IMR-90 (cell line): Measurements from ENCODE around the gene SETSIP. TPM values are rescaled to one million over a fixed set of nuclear protein-coding genes. Genes with fewer than 3 reads are reported as not detected.

Experiments
- ATAC-seq: fragments of 200-7000 bp; cut with Tn5 transposase; 2 replicates; pipeline ENCODE4 v1.9.1; 2020; ENCODE audit warnings: low read depth, mild to moderate bottlenecking, moderate library complexity
- BruUV-seq: library from RNA; stranded (reverse); fragments of 400-500 nt; replicated peaks from 2 replicates; lab custom pipeline; 2021; lab: Mats Ljungman, UMichigan
- CTCF ChIA-PET: fragments of 300-600 bp; formaldehyde crosslinking; extraction: SDS; loops from one replicate; lab custom pipeline; 2021; ENCODE audit warnings: antibody characterized with exemption; lab: Yijun Ruan, JAX
- POLR2A ChIA-PET: fragments of 300-600 bp; sonication (Branson Sonifier 250); formaldehyde crosslinking; loops from one replicate; lab custom pipeline; 2022; ENCODE audit warnings: antibody characterized with exemption; ENCODE audit not compliant: unreplicated experiment; lab: Charles Lee
- DNase-seq: peaks from one replicate; pipeline ENCODE4 v3.0.0; 2013
- H2AFZ ChIP-seq: replicated peaks from 2 replicates; pipeline ENCODE3; 2013; ENCODE audit warnings: low read length, mild to moderate bottlenecking; ENCODE audit not compliant: poor library complexity
- H2AK5ac ChIP-seq: 2 replicates; pipeline ENCODE4 v1.6.1; 2013; ENCODE audit warnings: low read depth, low read length, inconsistent platforms
- H2AK9ac ChIP-seq: replicated peaks from 2 replicates; pipeline ENCODE3; 2013; ENCODE audit warnings: mild to moderate bottlenecking, low read depth, low read length, moderate library complexity; ENCODE audit not compliant: poor library complexity
- H2BK120ac ChIP-seq: 2 replicates; pipeline ENCODE4 v1.6.1; 2013; ENCODE audit warnings: low read depth, low read length, inconsistent platforms
- H2BK15ac ChIP-seq: 3 replicates; pipeline ENCODE4 v1.6.1; 2013; ENCODE audit warnings: low read depth, low read length, inconsistent platforms
- H2BK20ac ChIP-seq: 2 replicates; pipeline ENCODE4 v1.6.1; 2013; ENCODE audit warnings: low read depth, mild to moderate bottlenecking, inconsistent platforms, low read length, moderate library complexity
- H2BK5ac ChIP-seq: 2 replicates; pipeline ENCODE4 v1.6.1; 2013; ENCODE audit warnings: mild to moderate bottlenecking, low read depth, low read length, inconsistent platforms; ENCODE audit not compliant: poor library complexity, severe bottlenecking
- H3K14ac ChIP-seq: replicated peaks from 2 replicates; pipeline ENCODE4 v1.6.1; 2013; ENCODE audit warnings: low read depth, low read length, inconsistent platforms
- H3K18ac ChIP-seq: 2 replicates; pipeline ENCODE4 v1.6.1; 2013; ENCODE audit warnings: low read depth, low read length, control low read depth
- H3K23ac ChIP-seq: 2 replicates; pipeline ENCODE4 v1.6.1; 2013; ENCODE audit warnings: low read depth, low read length, inconsistent platforms
- H3K27ac ChIP-seq: 2 replicates; pipeline ENCODE4 v1.5.1; 2013; ENCODE audit warnings: mild to moderate bottlenecking, control low read depth, low read length; ENCODE audit not compliant: insufficient read depth
- H3K27me3 ChIP-seq: 2 replicates; pipeline ENCODE4 v1.6.1; 2013; ENCODE audit warnings: low read length; ENCODE audit not compliant: control insufficient read depth, insufficient read depth
- H3K36me3 ChIP-seq: 2 replicates; pipeline ENCODE4 v1.6.1; 2013; ENCODE audit warnings: low read length, mixed read lengths; ENCODE audit not compliant: control insufficient read depth, insufficient read depth
- H3K4ac ChIP-seq: 2 replicates; pipeline ENCODE4 v1.6.1; 2013; ENCODE audit warnings: low read depth, low read length, inconsistent platforms
- H3K4me1 ChIP-seq: 2 replicates; pipeline ENCODE4 v1.6.1; 2013; ENCODE audit warnings: low read length, mixed read lengths; ENCODE audit not compliant: control insufficient read depth, insufficient read depth
- H3K4me2 ChIP-seq: 2 replicates; pipeline ENCODE4 v1.6.1; 2013; ENCODE audit warnings: low read depth, mild to moderate bottlenecking, control low read depth, low read length, moderate library complexity
- H3K4me3 ChIP-seq: 2 replicates; pipeline ENCODE4 v1.5.1; 2013; ENCODE audit warnings: low read depth, mild to moderate bottlenecking, control low read depth, low read length, moderate library complexity; ENCODE audit not compliant: insufficient read depth
- H3K56ac ChIP-seq: 2 replicates; pipeline ENCODE4 v1.6.1; 2013; ENCODE audit warnings: low read length, inconsistent platforms; ENCODE audit not compliant: insufficient read depth; ENCODE audit errors: extremely low read depth
- H3K79me1 ChIP-seq, 2 experiments: 2 replicates each; pipeline ENCODE4 v1.6.1; 2013; ENCODE audit warnings: low read length in 2 of 2, inconsistent platforms in 1 of 2, low read depth in 1 of 2
- H3K9ac ChIP-seq: 2 replicates; pipeline ENCODE4 v1.6.1; 2013; ENCODE audit warnings: low read depth, low read length, control low read depth
- H3K9me1 ChIP-seq: 2 replicates; pipeline ENCODE4 v1.6.1; 2013; ENCODE audit warnings: low read length, inconsistent platforms; ENCODE audit not compliant: insufficient read depth
- H3K9me3 ChIP-seq: 2 replicates; pipeline ENCODE4 v1.6.1; 2013; ENCODE audit warnings: low read length; ENCODE audit not compliant: control insufficient read depth, insufficient read depth
- H4K20me1 ChIP-seq: 2 replicates; pipeline ENCODE4 v1.6.1; 2013; ENCODE audit warnings: low read length, inconsistent platforms; ENCODE audit not compliant: insufficient read depth
- H4K5ac ChIP-seq: 2 replicates; pipeline ENCODE4 v1.6.1; 2013; ENCODE audit warnings: mild to moderate bottlenecking, low read depth, low read length, control low read depth
- H4K8ac ChIP-seq, 2 experiments: 2 replicates each; pipeline ENCODE4 v1.6.1; 2013; ENCODE audit warnings: low read depth in 2 of 2, low read length in 2 of 2, control low read depth in 1 of 2, inconsistent platforms in 1 of 2
- H4K91ac ChIP-seq: 2 replicates; pipeline ENCODE4 v1.6.1; 2013; ENCODE audit warnings: low read depth, low read length, inconsistent platforms; ENCODE audit not compliant: insufficient read depth
- BHLHE40 ChIP-seq: fragments of 150-350 bp; IDR thresholded peaks from 2 replicates; pipeline ENCODE4 v1.6.1; 2016; ENCODE audit warnings: mild to moderate bottlenecking, low read depth, low read length
- CTCF ChIP-seq: conservative IDR thresholded peaks from 2 replicates; pipeline ENCODE4 v1.5.1; 2012; ENCODE audit warnings: mild to moderate bottlenecking, low read depth, low read length, improper control_type of control experiment
- MAFK ChIP-seq: IDR thresholded peaks from 2 replicates; pipeline ENCODE4 v1.6.1; 2012; ENCODE audit warnings: low read depth, low read length, improper control_type of control experiment
- MAZ ChIP-seq: IDR thresholded peaks from 2 replicates; pipeline ENCODE4 v1.6.1; 2012; ENCODE audit warnings: low read depth, mild to moderate bottlenecking, low read length, improper control_type of control experiment, moderate library complexity, borderline replicate concordance
- NFE2L2 ChIP-seq: fragments of 150-350 bp; IDR thresholded peaks from 2 replicates; pipeline ENCODE4 v1.6.1; 2016; ENCODE audit warnings: low read depth, mild to moderate bottlenecking, low read length
- RAD21 ChIP-seq: IDR thresholded peaks from 2 replicates; pipeline ENCODE4 v1.6.1; 2012; ENCODE audit warnings: low read length, improper control_type of control experiment
- RCOR1 ChIP-seq: IDR thresholded peaks from 2 replicates; pipeline ENCODE4 v1.6.1; 2012; ENCODE audit warnings: mild to moderate bottlenecking, low read length, improper control_type of control experiment; ENCODE audit not compliant: insufficient replicate concordance
- SMC3 ChIP-seq: fragments of 150-350 bp; IDR thresholded peaks from 2 replicates; pipeline ENCODE4 v1.6.1; 2016; ENCODE audit warnings: low read depth, mild to moderate bottlenecking, antibody characterized with exemption, low read length, moderate library complexity
- USF2 ChIP-seq: fragments of 150-350 bp; IDR thresholded peaks from 2 replicates; pipeline ENCODE4 v1.6.1; 2017; ENCODE audit warnings: mild to moderate bottlenecking, antibody characterized with exemption, low read length, low read depth
- WGBS, 2 experiments: methylation state at CpG; one replicate each; pipeline versions ENCODE4 v1.1.5 to v1.1.7; 2013; ENCODE audit warnings: missing lambda C conversion rate in 2 of 2; ENCODE audit not compliant: insufficient read length in 1 of 2; ENCODE audit errors: extremely low coverage in 2 of 2; 5-methylcytosine and 5-hydroxymethylcytosine counted together
- dilution Hi-C: fragments of 300-500 bp; cut with HindIII; formaldehyde crosslinking; loops from one replicate; pipeline ENCODE4 v1.14.3; 2018; ENCODE audit warnings: low sequenced_read_pairs; ENCODE audit not compliant: unreplicated experiment
- in situ Hi-C: fragments of 300-500 bp; cut with MboI; formaldehyde crosslinking; loops from 3 replicates; pipeline ENCODE4 v1.14.3; 2019; ENCODE audit warnings: low sequenced_read_pairs, inconsistent platforms, mixed read lengths
- intact Hi-C: fragments of 100-400 bp; cut with micrococcal nuclease; formaldehyde crosslinking; loops from 2 replicates; pipeline ENCODE4 v1.10.0; 2022
- polyA plus RNA-seq, 3 experiments: library from polyadenylated mRNA; depleted of rRNA; stranded (reverse); fragments of >200 nt; gene quantifications; 2 replicates each; pipeline ENCODE4 v1.2.3, GENCODE V29; 2012; ENCODE audit warnings: low replicate concordance in 1 of 3
- total RNA-seq: library from RNA; depleted of rRNA; stranded (reverse); fragments of >200 nt; gene quantifications from 2 replicates; pipeline ENCODE4 v1.2.3, GENCODE V29; 2012

Gene SETSIP
- total and polyA plus RNA-seq, 2 of the 4 experiments (the other 2 are of a cell fraction) = not detected

GRCh38 chr1:92081031-92081430, 5.8 kb upstream of the SETSIP start:
- WGBS, 2 experiments = no CpG with 5 or more reads among the region's 4 CpGs
- Histone ChIP-seq H3K27ac (no peak overlapping the region), H2AK5ac (no peak overlapping the region), H3K79me1 (peaks cover 0 to 10% of the 10 kb centered on the region in 2 experiments; a peak in 1 of 4 replicates), H2BK15ac (no peak overlapping the region), H2AFZ (peak overlapping the region; percentile 91), H2BK120ac (no peak overlapping the region), H3K23ac (no peak overlapping the region), H3K9ac (peak overlapping the region; percentile 63), H3K14ac (0 out of 2 replicates have a peak overlapping the region, but pooled peaks have one; percentile 3), H3K4me3 (peak overlapping the region; percentile 77), H2AK9ac (no peak overlapping the region), H3K18ac (no peak overlapping the region), H3K56ac (no peak overlapping the region), H3K36me3 (no peaks in the 10 kb centered on the region), H4K91ac (no peak overlapping the region), H3K9me1 (no peaks in the 10 kb centered on the region), H3K4me2 (peak overlapping the region; percentile 80), H3K9me3 (peaks cover 7% of the 10 kb centered on the region), H4K5ac (peak overlapping the region; percentile 38; the same call in 1 of the 2 replicates), H3K27me3 (no peaks in the 10 kb centered on the region), H4K8ac (peak overlapping the region; percentile 75 to 88; a peak in 2 of 4 replicates), H3K4ac (0 out of 2 replicates have a peak overlapping the region, but pooled peaks have one; percentile 41), H4K20me1 (no peaks in the 10 kb centered on the region), H2BK5ac (no peak overlapping the region), H3K4me1 (no peaks in the 10 kb centered on the region), H2BK20ac (no peak overlapping the region)
- ATAC-seq (no peak), DNase-seq (no peak)
- POLR2A ChIA-PET = no interaction called here
- intact Hi-C loops (no loop called here), dilution Hi-C loops (no loop called here), in situ Hi-C loops (no loop called here)
- no TSS peak for BruUV-seq
- CTCF ChIA-PET = interaction anchor here (0.6 to 0.7 kb wide), 3 partner anchors 36 to 211 kb away, joined by 4 to 11 read pairs (median 4); no protein-coding TSS in a partner anchor
- TF ChIP-seq RAD21 (no peak), MAFK (no peak), MAZ (no peak), CTCF (no peak), NFE2L2 (no peak), USF2 (no peak), BHLHE40 (no peak), SMC3 (no peak), RCOR1 (no peak)
